ENCODE results near the gene ANK2.

- TF ChIP-seq CTCF (IDR thresholded peaks at IDR 0.05) (no peak), POLR2A (IDR thresholded peaks at IDR 0.05) (no peak), POLR2AphosphoS5 (IDR thresholded peaks at IDR 0.05) (no peak)
Measured at GRCh38 chr4:113404841-113405240, 355.4 kb downstream of the ANK2 start.
